SK-N-SH (cell line): Measurements from ENCODE around the gene MBD6.

Experiments
- EP300 ChIP-seq, 2 experiments: IDR thresholded peaks; 2 replicates each; pipeline versions ENCODE4 v1.4.0 to v1.6.1; 2012; ENCODE audit warnings: borderline replicate concordance in 1 of 2, low read depth in 1 of 2, low read length in 1 of 2
- EZH2phosphoT487 ChIP-seq: fragments of 200-600 bp; sonication (generic); IDR thresholded peaks from 2 replicates; pipeline ENCODE4 v1.6.1; 2017; ENCODE audit warnings: low read depth, mixed run types, mild to moderate bottlenecking, antibody characterized with exemption, moderate library complexity, borderline replicate concordance
- GABPA ChIP-seq: IDR thresholded peaks from 2 replicates; pipeline ENCODE4 v1.4.0; 2012; ENCODE audit warnings: low read depth, mild to moderate bottlenecking
- JUND ChIP-seq: IDR thresholded peaks from 2 replicates; pipeline ENCODE4 v1.4.0; 2012
- POLR2AphosphoS5 ChIP-seq: IDR thresholded peaks from 2 replicates; pipeline ENCODE4 v1.6.1; 2012; ENCODE audit warnings: low read depth, low read length
- TAF1 ChIP-seq: IDR thresholded peaks from 2 replicates; pipeline ENCODE4 v1.6.1; 2012; ENCODE audit warnings: low read depth, mild to moderate bottlenecking, low read length, moderate library complexity, borderline replicate concordance
- YY1 ChIP-seq: IDR thresholded peaks from 2 replicates; pipeline ENCODE4 v1.4.0; 2012; ENCODE audit warnings: low read depth, mild to moderate bottlenecking
- TF ChIP-seq, protein P1 (sequence below): fragments of 200-600 bp; sonication (generic); IDR thresholded peaks from 2 replicates; pipeline ENCODE4 v1.6.1; 2017; ENCODE audit warnings: antibody characterized with exemption, mild to moderate bottlenecking, moderate library complexity
- TF ChIP-seq, protein P2 (sequence below): IDR thresholded peaks from 2 replicates; pipeline ENCODE4; 2012

DNA sequence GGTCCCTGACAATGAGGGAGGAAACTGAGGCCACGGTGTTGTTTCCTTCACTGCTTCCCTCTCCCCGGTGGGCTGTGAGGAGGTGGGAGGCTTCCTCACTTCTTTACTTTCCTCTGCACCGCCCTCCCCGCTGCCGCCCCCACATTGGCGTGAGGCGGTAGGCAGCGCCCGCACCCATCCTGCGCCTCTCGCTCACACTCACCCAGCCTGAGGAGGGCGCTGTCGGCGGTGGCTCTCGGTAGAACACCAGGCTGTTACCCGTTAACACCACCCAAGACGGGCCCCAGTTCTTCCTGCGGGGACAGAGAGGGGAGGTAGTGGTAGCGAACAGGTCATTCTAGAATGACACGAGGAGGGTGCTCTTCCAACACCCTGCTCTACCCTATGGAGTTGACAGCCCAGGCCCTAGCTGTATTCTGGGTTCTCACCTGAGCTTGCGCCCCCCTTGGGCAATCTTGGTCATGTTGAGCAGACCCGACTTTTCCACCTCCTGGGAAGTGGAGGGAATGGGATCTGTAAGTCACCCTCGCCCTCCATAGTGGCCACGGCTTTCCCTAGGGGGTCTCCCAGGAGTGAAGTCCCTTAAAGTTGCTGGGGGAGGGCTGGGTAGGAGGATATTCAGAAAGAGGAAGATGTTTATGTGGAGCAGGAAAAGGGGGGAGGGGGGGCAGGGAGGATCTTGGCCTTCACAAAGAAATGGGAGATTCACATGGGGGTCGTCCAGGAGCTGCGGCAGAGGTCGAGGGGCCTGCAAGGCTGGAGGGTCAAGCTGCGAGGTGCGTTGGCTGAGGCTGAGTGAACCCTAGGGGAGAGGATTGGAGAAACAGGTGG, 46.2 kb upstream of the MBD6 start:
- TF ChIP-seq POLR2AphosphoS5 (no peak), EZH2phosphoT487 (no peak), GABPA (no peak), EP300 (IDR thresholded peaks at IDR 0.05; ENCODE audit: borderline replicate concordance in 1 of 2, low read depth in 1 of 2, low read length in 1 of 2) (no peak), TAF1 (no peak), JUND (no peak), YY1 (no peak)
- TF ChIP-seq, protein P1, sequence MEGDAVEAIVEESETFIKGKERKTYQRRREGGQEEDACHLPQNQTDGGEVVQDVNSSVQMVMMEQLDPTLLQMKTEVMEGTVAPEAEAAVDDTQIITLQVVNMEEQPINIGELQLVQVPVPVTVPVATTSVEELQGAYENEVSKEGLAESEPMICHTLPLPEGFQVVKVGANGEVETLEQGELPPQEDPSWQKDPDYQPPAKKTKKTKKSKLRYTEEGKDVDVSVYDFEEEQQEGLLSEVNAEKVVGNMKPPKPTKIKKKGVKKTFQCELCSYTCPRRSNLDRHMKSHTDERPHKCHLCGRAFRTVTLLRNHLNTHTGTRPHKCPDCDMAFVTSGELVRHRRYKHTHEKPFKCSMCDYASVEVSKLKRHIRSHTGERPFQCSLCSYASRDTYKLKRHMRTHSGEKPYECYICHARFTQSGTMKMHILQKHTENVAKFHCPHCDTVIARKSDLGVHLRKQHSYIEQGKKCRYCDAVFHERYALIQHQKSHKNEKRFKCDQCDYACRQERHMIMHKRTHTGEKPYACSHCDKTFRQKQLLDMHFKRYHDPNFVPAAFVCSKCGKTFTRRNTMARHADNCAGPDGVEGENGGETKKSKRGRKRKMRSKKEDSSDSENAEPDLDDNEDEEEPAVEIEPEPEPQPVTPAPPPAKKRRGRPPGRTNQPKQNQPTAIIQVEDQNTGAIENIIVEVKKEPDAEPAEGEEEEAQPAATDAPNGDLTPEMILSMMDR, result peak; percentile 32
- TF ChIP-seq, protein P2, sequence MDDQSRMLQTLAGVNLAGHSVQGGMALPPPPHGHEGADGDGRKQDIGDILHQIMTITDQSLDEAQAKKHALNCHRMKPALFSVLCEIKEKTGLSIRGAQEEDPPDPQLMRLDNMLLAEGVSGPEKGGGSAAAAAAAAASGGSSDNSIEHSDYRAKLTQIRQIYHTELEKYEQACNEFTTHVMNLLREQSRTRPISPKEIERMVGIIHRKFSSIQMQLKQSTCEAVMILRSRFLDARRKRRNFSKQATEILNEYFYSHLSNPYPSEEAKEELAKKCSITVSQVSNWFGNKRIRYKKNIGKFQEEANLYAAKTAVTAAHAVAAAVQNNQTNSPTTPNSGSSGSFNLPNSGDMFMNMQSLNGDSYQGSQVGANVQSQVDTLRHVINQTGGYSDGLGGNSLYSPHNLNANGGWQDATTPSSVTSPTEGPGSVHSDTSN, result no peak
